Measurements from ENCODE around the gene TBX21.

Gene TBX21

DNA sequence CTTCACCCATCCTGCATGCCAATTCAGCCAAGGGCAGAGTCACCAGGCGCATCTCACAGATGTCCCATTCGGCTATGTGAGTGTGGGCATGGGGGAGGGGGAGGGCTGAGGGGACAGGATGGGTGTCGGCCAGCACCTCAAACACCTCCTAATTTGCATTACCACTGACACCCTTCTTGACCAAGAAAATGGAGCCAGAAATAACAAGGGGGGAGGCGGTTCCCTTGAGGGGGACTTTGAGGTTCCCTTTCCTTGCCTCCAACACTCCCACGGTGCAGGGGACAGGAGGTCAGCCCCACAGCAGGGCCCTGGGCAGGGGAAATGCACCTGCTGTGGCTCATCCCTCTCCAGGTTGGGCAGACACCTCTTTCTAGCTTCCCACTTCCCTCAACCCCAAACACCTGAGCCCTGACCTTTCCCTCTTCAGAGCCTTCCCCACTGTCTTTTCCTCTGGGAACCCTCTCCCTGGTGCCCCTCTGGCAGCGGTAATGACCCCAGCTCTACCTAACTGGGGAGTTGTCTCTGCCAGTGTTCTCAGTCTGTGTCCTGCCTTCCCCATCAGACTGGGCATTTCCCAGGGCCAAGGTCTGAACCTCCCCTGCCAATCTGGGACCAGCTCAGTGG lies 18.2 kb upstream of the TBX21 start:
- no peak for DNase-seq

DNA sequence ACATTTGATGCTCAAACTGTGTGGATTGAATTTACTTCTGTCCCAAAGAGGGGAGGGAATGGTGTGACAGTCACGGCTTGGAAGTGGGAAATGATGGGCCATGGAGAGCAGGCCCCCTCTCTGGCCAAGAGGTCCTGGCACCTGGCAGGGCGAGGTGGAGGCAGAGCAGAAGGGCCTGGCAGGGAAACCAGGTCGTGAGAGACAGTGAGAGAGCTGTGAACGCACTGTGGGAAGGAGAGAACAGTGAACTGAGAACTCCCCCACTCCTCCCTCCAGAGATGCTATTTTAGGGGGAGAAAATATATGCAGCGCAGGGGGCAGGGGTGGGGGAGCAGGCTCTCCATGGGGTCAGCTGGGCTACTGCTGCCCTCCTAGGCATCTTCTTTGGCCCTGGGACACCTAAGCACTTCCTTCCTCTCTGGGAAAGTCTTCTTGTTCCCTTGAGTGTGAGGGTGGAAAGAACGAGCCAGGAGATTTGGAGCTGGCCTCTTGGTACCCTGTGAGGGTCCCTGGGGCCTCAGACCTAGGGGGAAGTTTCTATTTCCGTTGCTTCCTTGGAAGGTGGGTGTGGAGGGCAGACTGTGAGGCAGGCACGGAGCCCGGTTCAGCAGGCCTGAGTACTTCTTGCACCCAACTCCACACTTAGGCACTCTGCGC lies 17.2 kb upstream of the TBX21 start:
- DNase-seq: no peak

DNA sequence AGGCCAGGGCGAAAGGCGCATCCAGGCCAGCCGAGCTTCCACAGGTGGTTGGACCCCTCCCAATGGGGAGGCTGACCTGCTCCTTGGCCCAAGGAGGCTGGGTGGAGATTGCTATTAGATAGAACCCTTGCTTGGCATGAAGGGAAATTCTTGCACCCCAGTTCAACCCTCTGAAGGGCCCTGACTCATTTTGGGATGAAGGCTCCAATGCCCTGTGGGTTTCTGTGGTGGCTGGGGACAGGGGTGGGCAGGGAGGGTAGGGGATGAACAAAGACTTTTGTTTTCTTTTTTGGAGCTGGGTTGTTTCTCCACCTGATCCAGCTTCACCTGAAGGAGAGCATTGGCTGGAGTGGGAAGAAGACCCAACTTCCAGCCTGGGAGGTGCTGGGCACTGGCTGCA lies 16.7 kb upstream of the TBX21 start:
- DNase-seq: no peak

DNA sequence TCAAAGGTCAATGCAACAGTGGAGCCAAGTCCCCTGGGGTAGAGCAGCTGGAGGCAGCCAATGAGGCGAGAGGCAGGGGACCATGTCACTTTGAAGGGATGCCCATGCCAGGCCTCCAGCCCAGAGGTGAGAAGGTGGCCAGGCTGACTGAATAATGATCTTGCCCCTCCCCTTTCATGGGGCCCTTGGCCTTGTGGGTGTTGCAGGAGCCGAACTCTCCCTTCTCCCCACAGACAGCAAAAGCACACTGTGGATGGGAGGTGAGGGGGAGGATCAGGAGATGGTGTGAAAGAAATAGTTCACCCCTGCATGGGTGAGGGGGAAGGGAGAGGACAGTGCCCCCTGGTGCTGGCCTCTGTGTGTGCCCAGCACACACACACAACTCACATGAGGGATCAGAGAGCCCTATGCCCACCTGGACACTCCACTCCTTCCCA lies 15.8 kb upstream of the TBX21 start:
- DNase-seq: no peak

DNA sequence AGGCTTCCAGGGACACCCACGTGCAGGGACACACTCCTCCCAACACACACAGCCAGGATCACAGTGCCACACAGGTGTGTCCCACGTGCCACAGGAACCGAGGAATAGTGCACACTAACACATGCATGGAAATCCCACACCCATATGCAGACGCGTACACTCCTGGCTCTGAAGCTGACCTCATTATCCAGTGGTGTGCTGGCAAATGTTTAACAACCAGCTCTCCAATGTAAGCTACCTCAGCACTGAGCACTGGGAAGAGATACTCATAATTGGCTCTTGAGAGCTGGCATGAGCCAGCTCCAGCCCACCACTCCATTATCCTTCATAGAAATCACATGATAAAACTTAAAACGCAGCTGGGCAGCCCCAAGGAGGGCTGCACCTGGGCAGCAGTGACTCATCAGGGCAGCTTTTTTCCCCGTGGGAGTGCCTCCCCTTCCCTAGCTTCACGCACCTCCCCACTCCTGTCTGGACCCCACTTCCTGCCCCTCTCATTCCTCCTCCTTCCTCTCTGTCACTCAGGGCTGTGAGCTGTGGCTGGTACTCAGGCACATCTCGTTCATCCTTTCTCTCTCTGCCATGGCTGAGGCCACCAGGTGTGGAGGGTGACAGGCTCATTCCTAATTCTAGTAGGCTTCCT lies 14.9 kb upstream of the TBX21 start:
- peak in 1 of 2 experiments; percentile 24 for DNase-seq

DNA sequence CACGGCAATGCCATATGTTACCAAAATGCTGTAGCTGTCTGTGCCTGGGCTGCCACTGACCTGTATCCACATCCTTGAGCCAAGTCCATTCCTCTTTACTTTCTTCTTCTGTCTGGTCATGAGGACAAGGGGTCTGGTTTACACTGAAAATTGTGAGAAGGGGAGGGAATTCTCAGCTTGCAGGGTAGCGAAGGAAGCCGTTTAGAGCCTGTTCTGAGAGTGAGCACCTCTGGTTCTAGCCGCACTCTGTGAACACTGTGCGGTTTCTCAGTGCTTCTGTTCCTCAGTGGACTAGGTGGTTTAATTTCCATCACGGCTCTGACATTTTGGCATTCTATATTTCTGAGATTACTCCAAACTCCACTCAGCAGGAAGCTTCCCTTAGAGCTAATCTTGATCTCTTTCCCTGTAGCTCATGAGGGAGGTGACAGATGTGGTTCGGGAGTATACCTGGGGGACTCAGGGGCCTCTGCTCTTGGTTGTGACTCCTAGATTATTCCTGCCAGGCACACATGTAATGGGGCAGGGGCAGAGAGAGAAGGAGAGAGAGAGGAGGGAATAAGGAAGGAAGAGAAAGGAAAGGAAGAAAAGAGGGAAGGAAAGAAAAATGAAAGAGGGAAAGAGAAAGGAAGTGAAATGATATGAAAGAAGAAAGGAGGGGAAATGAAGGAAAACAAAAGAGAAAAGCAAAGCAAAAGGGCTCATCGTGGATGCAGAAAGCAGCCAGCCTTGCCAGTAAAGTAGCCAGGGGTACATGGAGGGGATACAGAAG lies 14.2 kb upstream of the TBX21 start:
- no peak for DNase-seq

DNA sequence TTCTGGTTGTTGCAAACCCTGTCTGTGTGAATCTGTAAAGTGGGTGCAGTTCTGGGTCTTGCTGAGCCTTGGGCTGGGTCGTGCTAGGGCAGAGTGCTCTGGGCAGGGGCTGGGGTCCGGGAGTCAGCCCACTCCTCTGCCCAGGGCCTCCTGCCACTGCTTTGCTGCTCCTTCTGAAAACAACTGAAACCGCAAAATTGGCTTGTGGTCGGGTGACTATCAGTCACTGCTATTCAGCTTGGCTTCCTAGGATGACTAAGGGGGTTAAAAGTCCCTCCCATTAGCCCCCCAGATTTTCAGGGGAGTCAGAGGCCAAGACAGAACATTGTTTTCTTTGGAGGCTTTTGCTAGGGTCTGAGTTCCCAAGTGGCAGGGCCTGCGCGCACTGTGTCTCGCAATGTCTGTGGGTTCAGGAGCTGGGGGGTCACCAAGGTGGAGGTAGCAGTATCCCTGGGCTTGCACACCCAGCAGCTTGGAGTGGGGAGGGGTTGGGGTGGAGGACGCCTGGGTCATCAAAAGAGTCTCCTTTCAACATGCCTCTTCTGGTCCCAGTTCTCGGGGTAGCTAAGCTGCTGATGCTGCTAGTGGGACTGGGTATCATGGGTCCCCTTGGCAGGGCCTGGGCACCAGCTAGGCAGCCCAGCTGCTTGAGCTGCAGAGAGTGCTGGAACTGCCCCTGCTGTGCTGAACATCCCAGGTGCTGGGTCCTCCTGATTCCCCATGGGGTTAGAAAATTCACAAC lies 13.5 kb upstream of the TBX21 start:
- no peak for DNase-seq

DNA sequence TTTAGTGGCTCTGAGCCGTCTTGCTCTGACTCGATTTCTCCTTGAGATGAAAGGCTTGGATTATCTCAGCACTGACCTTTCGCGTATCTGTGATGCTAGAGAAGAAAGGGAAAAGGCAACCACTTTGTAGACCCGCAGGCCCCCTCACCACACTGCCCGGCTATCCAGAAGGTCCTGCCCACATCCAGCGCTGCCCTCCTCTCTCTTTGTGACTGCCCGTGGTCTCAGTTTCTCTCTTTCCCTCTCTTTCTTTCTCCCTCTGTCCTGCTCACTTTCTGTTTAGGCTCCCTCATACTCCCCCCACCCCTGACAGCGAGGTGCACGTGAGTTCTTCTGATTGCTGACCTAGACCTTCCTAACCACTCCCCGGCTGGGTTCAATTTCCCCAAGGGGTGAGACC lies 12.8 kb upstream of the TBX21 start:
- no peak for DNase-seq

DNA sequence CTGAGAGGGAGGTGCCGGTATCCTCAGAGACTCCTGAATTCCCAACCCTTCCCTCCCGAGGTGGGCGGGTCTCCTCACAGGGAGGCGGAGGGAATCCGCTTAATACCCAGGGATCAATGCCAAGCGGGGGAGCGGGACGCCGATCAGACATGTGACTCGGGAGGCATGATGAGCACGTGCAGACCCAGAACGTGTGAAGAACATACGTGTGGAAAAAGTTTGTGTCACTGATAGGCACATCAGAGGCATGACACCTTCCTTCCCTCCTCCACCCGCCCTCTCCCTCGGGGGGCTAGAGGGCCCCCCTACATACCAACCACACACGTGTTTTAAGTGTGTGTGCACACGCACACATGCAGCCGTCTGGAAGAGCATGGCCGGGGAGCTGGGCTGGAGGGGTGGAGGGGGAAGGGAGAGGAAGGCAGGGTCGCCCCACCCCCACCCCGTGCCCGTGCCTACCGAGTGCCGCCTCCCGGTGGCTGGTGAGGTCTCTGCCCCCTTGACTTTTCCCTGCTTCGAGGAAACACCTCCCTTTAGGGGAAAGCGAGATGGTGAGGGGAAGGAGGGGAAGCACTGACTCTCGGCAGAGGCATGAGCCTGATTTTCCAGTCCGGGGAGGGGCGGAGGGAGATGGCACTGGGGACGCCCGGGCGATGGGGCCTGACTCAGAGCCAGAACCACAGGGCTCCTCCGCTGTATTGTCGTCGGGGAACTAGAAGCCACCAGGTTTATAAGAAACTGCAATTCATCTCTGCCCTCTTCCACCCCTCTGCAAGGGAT lies 12.1 kb upstream of the TBX21 start:
- DNase-seq: peak in 1 of 2 experiments; percentile 47

DNA sequence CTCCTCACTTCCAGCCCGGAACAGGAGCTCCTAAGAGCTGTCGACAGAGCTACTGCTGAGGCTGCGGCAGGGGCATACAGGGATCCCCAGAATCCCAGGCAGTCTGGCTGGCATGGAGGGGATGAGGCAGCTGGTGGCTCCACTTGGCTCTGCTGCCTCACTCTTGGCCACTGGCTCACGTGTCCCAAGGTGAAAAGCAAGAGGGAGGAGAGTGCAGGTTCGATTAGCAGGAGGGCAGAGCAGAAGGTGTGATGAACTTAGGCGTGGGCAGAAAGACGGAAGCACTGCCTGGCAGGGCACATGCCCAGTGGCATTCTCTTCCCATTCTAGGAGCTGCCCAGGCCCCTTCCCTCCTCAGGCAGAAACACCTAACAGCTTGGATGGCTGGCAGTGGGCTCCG lies 11.3 kb upstream of the TBX21 start:
- no peak for DNase-seq

DNA sequence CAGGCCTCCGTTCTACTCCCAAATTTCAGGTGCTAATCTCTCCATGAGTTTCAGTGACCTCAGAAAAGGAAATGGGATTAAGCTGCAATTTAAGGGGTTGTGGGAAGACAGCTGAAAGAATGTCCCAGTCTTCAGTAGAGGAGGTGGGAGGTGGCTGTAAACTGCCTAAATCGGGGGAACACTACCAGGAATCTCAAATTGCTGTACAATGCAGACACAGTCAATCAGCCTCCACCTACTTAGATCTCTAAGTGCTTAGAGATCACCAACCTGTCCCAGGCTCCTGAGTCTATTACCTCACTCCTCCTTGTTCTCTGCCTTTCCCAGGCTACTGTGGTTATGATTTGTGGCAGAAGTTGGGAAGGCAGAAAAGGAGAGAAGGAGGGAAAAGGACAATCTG lies 8.3 kb upstream of the TBX21 start:
- no peak for DNase-seq

DNA sequence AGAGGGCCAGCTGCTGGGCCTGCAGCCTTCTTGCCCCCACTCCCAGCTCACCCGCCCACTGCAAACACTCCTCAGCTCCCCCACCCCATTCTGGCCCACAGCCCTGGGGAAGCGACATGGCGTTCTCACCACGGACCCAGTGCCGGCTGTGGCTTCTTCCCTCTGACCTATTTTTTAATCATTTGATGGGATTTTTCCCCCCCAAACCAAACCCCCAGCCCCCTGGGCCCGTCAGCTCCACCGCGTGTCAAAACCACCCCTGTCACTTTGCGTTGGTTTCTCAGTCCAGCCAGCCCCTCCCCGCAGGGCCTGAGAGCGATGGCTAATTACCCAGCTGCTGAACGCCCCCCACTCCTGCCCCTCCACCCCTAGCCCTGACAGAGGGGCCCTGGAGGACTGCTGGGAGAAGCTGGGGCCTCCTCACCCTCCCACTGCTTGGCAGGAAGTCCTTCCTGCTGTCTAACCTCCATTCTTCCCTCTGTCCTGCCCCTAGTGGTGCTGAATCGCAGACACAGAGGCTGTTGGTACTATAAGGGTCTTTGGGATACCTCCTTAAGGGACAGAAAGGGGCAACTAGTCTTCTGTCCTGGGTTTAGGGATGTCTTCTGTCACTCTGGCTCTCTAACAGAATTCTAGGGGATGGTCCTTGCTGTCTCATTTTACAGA lies 7.5 kb upstream of the TBX21 start:
- no peak for DNase-seq

DNA sequence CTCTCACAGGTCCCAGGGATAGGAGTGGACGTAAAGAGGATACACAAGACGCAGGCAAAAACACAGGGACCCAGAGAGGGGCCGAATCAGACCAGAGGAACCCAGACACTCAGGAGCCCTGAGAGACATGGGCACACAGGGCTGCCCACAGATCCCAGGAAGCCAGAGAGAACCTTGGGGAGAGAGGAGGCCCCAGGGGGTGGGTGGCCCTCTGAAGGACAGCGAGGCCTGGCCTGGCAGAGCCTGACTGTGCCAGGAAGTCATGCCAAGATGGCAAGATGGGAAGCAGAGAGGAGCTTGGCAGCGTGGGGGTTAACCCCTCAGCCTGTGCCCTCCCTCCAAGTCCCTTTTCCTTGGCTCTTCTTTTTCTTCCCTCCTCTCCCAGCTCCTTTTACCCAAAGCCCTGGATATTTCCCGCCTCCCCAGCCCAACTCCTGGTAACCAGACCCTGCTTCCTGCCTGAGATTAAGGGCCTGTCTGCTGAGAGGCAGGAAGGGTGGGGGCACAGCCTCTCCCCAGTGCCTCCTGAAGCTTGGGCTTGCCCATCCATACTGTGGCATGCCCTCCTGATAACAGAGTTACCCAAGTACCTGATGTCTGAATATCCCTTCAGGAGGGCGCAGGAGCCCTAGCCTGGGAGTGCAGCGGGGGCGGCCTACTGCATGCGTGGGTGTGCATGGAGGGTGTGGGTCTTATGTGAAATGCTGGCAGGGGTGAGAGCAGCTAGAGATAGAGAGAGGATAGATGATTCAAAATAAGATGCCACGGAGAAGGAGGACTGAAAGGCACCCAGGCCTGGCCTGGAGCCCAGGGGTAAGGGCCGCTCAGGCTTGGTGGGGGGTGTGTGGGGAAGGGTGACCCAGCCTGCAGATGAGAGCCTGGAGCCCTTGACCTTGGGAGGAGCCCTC lies 6.0 kb upstream of the TBX21 start:
- no peak for DNase-seq

DNA sequence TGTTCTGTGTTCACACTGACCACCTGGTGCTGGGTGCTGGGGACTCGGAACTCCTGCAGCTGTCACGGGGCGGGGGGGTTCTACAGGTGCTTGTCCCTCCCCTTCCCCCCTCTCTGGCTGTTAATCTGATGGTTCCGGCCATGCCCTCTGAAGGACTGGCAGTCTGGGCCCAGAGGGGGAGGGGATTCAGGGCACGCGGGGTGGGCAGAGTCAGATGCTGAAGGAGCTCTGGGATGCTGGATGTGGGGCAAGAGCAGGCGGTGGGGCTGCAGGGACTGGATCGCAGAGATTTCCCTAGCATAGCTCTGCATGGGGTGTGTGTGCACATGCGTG lies 5.4 kb upstream of the TBX21 start:
- DNase-seq: no peak

DNA sequence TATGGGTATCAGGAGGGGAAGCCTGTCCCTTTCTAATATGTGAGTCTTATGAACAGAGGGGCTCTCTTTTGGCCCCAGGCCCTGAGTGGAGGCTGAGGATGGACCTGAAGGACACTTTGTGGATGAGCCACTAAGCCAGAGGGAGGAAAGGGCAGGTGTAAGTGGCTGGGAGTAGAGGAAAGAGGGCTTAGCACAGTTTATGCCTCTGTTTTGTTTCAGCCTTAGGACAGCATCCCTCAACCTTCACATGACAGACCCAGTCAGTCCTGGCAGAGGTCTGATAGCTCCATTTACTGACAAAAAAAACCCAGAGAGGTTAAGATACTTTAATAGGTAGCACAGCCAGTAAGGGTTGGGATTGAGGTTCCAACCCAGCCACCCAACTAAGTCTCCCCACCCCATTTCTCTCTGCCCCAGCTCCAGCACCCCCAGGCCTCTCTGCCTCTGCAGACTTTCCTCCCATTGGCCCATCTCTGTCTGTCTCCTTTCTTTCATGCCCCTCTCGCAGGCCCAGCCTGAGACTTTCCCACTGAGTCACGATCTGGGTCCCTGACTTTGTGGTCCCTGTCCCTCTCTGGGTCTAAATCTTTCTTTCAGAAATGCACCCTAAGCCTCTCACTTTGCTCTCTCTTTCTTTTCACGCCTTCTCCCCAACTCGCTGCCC lies 4.7 kb upstream of the TBX21 start:
- DNase-seq: no peak

DNA sequence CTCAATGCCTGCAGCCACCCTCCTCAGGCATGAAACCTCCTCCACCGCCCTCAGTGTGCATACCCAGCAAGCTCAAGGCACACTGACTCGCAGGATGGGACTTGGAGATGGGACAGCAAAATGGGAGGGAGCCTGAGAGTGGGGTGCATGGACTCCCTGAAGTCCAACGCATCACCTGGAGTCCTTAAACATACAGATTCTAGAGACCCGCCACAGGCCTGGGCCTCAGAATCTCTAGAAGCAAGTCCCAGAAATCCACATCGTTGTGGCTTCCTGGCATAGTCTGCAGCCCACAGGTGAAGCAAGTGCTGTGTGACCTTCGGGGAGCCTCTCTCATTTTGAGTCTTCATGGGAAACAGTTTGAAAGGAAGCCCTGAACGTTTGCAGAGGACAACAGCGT lies 3.6 kb upstream of the TBX21 start:
- DNase-seq: no peak

DNA sequence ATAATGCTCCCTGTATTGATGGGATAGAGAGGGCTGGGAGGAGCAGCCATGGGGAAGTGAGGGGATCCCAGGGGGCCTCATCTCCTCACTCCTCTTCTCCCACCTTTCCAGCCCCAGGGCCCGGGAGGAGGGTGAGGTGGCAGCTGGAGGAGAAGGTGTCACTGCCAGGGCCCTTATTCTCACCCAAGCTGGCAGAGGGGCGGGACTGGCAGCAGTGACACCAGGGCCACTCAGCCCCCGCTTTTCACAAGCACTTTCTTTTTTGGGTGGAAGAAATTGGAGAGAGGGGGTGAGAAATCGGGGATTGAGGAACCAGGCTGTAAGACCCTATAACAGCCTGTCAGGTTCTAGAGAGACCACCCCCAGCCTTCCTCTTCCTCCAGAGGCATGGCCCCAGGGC lies 2.4 kb upstream of the TBX21 start:
- no peak for DNase-seq

DNA sequence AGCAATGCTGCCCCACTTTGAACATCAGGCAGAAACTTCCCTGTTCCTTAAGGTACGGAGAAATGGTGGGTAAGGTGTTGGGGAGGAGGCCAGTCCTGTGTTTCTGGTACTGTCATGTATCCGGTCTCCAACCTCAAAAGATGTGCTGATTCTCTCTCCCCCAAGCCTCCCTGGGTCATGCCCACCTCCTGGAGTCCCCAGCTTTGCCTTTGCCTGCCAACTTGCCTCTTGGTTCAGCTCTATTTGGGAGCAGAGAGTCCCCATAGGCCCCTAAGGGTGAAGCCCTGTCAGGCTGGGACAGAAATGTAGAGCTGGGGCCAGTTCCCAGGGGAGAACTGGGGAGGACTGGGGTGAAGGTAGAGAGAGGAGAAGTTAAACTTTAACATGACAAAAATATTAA lies 1.6 kb upstream of the TBX21 start:
- DNase-seq: no peak

DNA sequence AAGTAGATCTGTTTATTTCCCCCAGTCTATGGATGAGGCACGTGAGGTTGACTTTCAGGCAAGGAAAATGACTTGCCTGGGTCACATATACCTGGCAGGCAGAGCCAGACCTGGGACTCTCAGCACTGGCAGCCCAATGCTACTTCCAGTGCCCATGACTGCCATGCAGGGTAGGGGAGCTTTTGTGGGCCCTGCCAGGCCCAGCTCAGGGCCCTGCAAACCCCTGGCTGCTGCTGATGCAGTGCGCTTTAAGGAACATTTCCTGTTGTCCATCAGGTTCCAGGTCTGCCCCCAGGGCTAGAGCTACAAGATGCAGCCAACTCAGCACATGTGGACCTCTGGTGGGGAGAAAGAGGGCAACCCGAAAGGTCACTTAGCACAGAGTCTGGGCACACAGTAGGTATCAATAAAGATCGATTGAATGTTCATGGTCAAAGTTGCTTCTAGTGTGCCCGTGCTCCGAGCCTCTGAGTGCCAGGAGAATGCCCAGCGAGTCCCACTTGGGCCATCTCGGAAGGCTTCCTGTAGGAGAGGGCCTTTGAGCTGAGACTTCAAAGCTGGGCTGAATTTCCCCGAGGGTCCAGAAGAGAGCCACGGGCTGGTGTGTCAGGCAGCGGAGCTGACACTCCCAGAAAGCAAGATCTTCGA lies 513 bp upstream of the TBX21 start:
- DNase-seq: no peak
